ENCODE results near the gene HOXA11. TPM values are rescaled to one million over a fixed set of nuclear protein-coding genes. Genes with fewer than 3 reads are reported as not detected.

HOXA11 gene
- not detected for polyA plus RNA-seq (ENCODE audit: low read depth in 6 of 6)

DNA sequence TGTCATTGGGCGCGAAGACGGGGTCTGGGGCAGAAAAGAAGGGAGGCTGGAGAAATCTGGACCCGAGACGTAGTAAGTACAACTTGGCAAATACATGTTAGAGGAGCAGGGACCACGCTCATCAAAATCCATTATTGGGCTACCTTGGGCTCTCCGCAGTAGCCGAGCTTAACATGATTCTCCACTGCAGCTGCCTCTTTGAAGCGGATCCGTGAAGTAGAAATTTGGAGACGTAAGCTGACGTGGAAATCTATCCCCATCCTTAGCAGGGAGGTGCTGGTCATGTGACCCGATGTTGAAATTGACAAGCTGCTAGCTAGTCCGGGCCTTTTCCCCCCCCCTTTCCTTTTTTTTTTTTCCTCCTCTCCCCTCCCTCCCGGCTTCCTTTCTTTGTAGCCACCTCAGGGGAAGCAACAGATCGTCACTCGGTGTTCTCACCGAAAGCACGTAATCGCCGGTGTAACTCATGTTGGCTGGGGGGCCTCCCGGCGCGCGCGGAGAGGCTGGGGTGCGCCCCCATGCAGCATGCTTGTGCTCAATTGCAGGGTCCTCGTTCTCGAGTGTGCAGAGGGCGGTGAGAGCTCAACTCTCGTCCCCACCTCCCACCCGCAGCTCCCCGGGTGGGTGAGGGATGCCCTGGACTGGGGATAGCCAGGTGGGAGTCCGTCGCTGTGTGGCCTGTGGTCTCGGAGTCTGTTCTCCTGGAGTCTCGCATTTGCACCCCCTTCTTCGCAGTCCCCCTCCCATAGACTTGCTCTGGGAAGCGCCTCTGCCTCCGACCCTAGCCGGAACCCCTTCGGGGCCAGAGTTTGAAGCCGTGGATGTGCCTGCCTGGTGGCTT lies at the start of gene HOXA11:
Gene HOXA11 (minus strand): TSS at position 220 of the 841 bp plus-strand sequence. CDS start 88 bp downstream, at position 132.
- H3K27ac Mint-ChIP-seq = peak within 1 kb of the TSS in 5 of 6 donors; percentile 47 to 97 (median 94)
- H3K36me3 Mint-ChIP-seq = peaks cover 0 to 8% of the 10 kb centered on the region in 2 donors
- peaks cover 0 to 29% (median 9%) of the 10 kb centered on the region in 7 donors for H3K9me3 Mint-ChIP-seq
- H3K27me3 Mint-ChIP-seq = peaks cover 69 to 83% (median 83%) of the 10 kb centered on the region in 3 donors
- peaks cover 39 to 56% (median 51%) of the 10 kb centered on the region in 3 donors for H3K4me1 Mint-ChIP-seq
- ATAC-seq (ENCODE audit: low read depth in 2 of 2) (no peak), DNase-seq (no peak)
- peak within 1 kb of the TSS; percentile 62 to 89 (median 81) for H3K4me3 Mint-ChIP-seq

DNA sequence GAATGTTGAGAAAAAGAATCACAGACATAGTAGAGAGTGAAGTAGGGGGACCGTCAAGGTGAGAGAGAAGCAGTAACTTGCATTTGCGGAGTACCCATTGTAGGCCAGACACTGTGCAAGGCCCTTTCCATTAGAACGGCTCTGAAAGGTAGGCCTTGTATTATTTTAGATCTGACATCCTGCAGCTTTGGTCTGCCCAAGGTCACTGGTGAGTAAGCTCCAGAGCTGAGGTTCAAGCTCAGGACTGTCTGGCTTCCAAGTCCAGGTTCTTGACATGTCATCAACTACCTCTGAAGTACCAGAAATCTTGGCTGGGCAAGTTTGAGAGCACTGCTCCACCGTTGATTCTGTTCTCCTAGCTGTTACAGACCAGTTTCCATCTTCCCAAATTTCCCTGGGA lies 44.4 kb upstream of the HOXA11 start:
- no peak overlapping the region for H3K4me3 Mint-ChIP-seq
- peaks cover 0 to 3% (median 0%) of the 10 kb centered on the region in 7 donors for H3K9me3 Mint-ChIP-seq
- H3K4me1 Mint-ChIP-seq = no peaks in the 10 kb centered on the region
- ATAC-seq (ENCODE audit: low read depth in 2 of 2) (no peak), DNase-seq (no peak)
- no peaks in the 10 kb centered on the region for H3K36me3 Mint-ChIP-seq
- peaks cover 62 to 69% (median 64%) of the 10 kb centered on the region in 3 donors for H3K27me3 Mint-ChIP-seq
- H3K27ac Mint-ChIP-seq = no peak overlapping the region

DNA sequence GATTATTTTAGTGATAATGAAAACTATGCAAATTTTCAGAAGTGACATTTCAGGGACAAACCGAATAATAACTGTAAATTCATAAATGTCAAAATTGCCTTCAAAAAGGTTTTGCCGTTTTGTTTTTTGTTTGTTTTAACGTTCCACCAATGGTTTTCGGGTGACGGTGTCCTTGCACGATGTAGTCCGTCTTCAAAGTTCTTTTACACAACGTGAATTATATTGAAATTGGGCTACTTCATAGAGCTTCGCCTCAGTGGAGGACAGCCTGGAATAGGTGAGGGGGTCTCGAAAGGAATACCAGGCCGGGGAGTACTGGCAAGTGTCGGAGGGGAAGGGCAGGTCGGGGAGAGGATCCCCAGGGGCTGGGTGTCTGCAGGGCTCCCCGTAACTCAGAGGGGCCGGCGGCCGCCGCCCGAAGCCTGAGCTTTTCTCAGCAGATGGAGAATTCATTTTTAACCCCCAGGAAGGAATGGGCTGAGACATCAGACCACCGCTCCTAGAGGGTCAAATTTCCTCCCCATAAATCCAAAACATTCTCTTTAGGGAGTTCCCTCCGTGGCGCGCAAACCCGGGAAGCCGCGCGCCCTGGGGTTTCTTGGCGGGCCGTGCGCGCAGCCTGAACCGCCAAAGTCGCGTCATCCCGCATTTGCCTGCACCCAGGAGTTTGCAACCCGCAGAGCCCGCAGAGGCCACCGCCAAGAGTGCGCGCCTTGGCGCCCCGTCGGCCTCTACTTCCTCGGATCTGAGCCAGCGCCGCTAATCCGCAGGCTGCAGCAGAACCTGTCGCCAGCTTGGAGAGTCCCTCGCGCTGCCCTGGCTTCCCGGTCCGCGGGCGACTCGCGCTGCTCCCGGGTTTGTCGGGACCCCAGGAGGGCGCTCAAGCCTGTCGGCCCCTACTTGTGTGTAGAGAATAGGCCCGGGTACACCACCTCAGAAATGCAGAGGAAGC lies 40.2 kb upstream of the HOXA11 start:
- Mint-ChIP-seq H3K27me3 (peaks cover 83 to 86% (median 84%) of the 10 kb centered on the region in 3 donors), H3K4me1 (peaks cover 0 to 4% (median 3%) of the 10 kb centered on the region in 3 donors), H3K4me3 (no peak overlapping the region), H3K9me3 (peaks cover 0 to 3% (median 0%) of the 10 kb centered on the region in 7 donors), H3K36me3 (no peaks in the 10 kb centered on the region), H3K27ac (peak overlapping the region in 3 of 6 donors; percentile 80 to 92 (median 85))
- no peak for DNase-seq
- no peak for ATAC-seq (ENCODE audit: low read depth in 2 of 2)

DNA sequence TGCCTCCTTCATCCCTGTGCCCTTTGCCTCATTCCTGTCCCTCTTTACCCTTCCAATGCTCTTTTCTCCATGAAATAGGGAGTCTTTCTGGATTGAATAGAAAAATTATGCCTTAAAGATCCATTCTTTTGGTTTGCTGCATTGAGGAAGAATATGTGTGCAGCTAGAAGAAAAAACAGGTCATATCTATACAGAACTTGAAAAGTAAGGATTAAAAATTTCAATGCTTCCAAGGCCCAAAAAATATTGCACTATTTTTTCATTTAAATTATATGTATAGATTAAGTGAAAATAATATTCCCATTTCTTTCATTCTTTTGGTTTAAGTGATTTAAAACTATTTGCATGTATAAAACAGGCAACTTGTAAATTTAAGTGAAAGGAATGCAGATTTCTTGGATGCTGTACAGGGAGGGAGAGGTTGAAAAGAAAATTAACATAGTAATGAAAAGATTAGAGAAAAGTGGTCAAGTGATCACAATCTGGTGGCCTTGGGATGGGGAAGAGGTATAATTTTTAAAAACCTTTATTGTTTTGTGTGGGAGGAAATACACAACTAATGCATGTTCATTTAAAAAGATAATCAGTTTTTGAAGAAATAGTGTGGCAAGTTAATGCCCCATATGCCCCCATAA lies 39.0 kb upstream of the HOXA11 start:
- Mint-ChIP-seq H3K27ac (no peak overlapping the region), H3K27me3 (peaks cover 82 to 89% (median 85%) of the 10 kb centered on the region in 3 donors), H3K4me1 (peaks cover 0 to 11% (median 9%) of the 10 kb centered on the region in 3 donors), H3K4me3 (no peak overlapping the region), H3K36me3 (no peaks in the 10 kb centered on the region), H3K9me3 (peaks cover 0 to 3% (median 0%) of the 10 kb centered on the region in 7 donors)
- DNase-seq = no peak
- ATAC-seq (ENCODE audit: low read depth in 2 of 2) = no peak

DNA sequence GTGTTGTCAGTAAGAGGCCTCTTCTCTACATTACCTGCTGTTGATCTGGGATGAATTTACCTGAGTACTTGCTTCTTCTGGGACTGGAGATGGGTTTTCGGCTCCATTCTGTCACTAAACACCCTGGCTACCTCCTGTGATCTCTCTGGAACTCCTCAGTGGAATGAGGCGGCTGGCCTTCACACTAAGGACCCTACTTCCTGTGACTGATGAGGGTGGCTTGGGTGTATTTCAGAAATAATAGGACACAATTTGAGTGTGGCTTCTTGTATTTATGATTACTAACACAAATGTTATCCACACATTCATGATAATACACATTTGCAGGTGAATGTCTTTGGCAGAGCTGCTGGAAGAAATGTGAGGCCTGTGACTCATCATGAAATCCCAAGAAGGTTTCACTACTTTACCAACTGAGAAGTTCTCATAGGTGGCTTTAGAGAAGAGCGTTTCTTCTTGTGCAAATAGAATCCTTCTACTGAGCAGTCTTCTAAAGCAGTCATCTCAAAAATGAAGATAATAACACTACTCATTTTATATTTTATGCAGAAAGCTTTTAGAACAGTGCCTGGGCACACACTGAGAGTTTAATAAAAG lies 36.3 kb upstream of the HOXA11 start:
- peaks cover 78 to 90% (median 85%) of the 10 kb centered on the region in 3 donors for H3K27me3 Mint-ChIP-seq
- peak overlapping the region in 4 of 8 donors; percentile 25 to 59 (median 48) for H3K4me3 Mint-ChIP-seq
- H3K36me3 Mint-ChIP-seq = no peaks in the 10 kb centered on the region
- peaks cover 0 to 3% (median 0%) of the 10 kb centered on the region in 7 donors for H3K9me3 Mint-ChIP-seq
- no peak overlapping the region for H3K27ac Mint-ChIP-seq
- no peak for ATAC-seq (ENCODE audit: low read depth in 2 of 2)
- H3K4me1 Mint-ChIP-seq = peaks cover 0 to 11% (median 9%) of the 10 kb centered on the region in 3 donors
- no peak for DNase-seq

DNA sequence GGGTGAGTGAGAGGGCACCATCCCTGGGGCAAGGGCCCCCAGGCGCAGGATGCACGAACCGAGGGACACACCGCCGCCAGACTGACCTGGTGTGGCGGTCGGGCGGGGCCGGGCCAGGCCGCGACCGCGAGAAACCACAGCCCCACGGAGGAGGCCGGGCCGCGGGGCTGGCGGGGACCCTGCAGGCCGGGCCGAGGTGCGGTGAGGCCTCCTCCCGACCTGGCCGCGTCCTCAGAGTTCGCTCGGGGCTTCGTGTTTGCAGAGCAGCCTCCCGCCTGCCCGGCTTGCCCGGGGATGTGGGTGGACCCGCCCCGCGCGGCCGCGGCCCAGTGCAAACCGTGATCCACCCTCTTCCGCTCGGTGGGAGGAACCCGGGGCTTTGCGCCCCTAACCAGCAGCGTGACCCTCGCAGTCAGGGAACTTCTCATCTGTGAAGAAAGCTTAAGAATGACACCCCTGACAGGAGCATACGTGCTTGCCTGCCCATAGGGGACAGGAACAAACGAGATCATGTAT lies 35.5 kb upstream of the HOXA11 start:
- Mint-ChIP-seq H3K4me1 (peaks cover 0 to 11% (median 9%) of the 10 kb centered on the region in 3 donors), H3K27ac (no peak overlapping the region), H3K4me3 (peak overlapping the region in 5 of 8 donors; percentile 10 to 71 (median 47)), H3K9me3 (peaks cover 0 to 3% (median 0%) of the 10 kb centered on the region in 7 donors), H3K27me3 (peaks cover 83 to 94% (median 89%) of the 10 kb centered on the region in 3 donors), H3K36me3 (peaks cover 0 to under 1% of the 10 kb centered on the region in 2 donors)
- ATAC-seq (ENCODE audit: low read depth in 2 of 2) (peak; percentile 35 to 41), DNase-seq (no peak)

DNA sequence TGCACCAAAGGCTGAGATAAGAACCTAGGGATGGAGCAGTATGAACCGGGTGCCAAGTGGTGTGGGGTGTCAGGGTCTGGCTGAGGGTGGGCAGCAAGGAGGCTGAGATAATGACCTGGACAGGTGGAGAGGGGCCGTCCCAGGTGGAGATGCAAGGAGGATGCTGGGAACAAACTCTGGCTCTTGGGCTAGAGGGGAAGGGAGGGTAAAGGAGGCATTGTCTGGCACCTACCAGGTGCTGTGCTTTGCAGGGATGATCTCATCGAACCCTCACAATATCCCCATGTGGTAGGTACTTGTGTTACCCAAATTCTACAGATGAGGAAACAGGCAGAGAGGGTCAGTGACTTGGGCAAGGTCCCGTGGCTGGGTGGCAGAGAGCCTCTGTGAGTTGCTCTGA lies 34.8 kb upstream of the HOXA11 start:
- Mint-ChIP-seq H3K27me3 (peaks cover 86 to 94% (median 89%) of the 10 kb centered on the region in 3 donors), H3K9me3 (peaks cover 0 to under 1% (median 0%) of the 10 kb centered on the region in 7 donors), H3K36me3 (peaks cover 0 to 7% of the 10 kb centered on the region in 2 donors), H3K4me1 (peaks cover 0 to 11% (median 9%) of the 10 kb centered on the region in 3 donors), H3K27ac (peak overlapping the region in 1 of 6 donors; percentile 76), H3K4me3 (peak overlapping the region in 6 of 8 donors; percentile 25 to 81 (median 54))
- ATAC-seq (ENCODE audit: low read depth in 2 of 2) (no peak), DNase-seq (no peak)

DNA sequence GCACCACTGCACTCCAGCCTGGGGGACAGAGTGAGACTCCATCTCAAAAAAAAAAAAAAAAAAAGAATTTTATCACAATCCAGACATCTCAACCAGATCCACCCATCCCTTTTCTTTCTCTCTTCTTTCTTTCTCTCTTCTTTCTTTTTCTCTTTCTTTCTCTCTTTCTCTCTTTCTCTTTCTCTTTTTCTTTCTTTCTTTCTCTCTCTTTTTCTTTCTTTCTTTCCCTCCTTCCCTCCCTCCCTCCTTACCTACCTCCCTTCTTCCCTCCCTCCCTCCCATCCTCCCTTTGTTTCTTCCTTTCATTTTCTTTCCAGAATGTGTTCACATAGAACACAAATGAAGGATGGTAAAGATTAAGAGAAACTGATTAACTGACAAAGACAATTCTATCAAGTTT lies 32.9 kb upstream of the HOXA11 start:
- H3K4me1 Mint-ChIP-seq = peaks cover 11 to 13% (median 11%) of the 10 kb centered on the region in 3 donors
- H3K27ac Mint-ChIP-seq = no peak overlapping the region
- peaks cover 0 to 7% of the 10 kb centered on the region in 2 donors for H3K36me3 Mint-ChIP-seq
- DNase-seq (no peak), ATAC-seq (ENCODE audit: low read depth in 2 of 2) (no peak)
- H3K27me3 Mint-ChIP-seq = peaks cover 87 to 93% (median 92%) of the 10 kb centered on the region in 3 donors
- H3K9me3 Mint-ChIP-seq = no peaks in the 10 kb centered on the region
- no peak overlapping the region for H3K4me3 Mint-ChIP-seq

DNA sequence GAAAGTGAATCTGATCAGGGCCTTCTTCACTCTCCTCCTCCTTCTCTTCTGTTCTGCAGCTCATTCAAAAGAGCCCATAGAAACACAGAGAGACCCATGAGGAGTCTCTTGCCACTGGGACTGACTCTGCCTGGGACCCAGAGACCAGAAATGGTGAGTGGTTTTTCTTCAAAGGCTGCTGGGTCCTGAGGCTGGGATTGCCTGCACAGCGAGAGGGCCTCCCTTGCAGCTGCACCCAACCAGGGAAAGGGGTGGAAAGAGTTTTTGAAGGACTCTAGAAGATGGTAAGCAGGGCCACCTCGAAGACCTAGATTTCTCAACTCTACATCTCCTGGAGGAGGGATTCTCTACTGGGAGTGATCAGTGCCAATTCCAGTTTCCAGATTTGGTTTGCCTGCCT lies 30.3 kb upstream of the HOXA11 start:
- H3K27ac Mint-ChIP-seq = peak overlapping the region in 2 of 6 donors; percentile 17 to 52
- H3K4me1 Mint-ChIP-seq = peaks cover 13 to 24% (median 18%) of the 10 kb centered on the region in 3 donors
- H3K27me3 Mint-ChIP-seq = peaks cover 81 to 94% (median 94%) of the 10 kb centered on the region in 3 donors
- peak overlapping the region in 1 of 8 donors; percentile 54 for H3K4me3 Mint-ChIP-seq
- H3K36me3 Mint-ChIP-seq = peaks cover 0 to 7% of the 10 kb centered on the region in 2 donors
- ATAC-seq (ENCODE audit: low read depth in 2 of 2) (no peak), DNase-seq (no peak)
- no peaks in the 10 kb centered on the region for H3K9me3 Mint-ChIP-seq

DNA sequence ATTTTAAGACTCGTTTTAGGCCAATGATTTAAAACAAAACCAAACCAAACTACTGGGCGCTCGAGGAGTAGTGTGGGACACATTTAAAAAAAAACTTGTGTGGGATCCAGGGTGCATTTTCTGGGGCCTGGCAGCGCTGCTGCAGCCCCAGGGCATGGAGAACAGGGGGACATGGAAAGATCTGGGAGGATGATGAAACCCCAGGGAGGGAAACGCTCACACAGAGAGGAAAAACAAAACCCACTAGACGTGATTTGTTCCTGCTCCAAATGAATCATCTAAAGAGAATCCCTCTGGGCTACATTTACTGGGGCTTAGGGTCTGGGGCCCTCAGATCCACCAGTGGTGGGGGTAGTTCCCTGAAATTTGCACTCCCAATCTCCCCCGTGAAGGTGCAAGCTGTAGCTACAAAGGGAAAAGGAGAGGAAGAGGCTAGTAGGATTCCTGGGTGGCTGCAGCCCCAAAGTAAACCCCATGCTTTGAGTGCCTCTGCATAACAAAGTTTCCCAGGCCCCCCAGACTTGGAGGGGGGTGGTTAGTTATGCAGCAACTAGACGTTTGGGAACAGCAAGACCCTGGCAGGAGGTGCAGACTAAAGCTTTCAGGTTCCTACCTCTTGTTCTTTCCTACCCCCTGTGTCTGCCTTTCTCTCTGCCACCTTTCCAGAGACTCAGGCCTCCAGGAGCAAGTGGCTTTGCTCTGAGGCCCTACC lies 29.4 kb upstream of the HOXA11 start:
- Mint-ChIP-seq H3K36me3 (peaks cover 0 to 7% of the 10 kb centered on the region in 2 donors), H3K4me3 (peak overlapping the region in 2 of 8 donors; percentile 25 to 47), H3K27ac (no peak overlapping the region), H3K9me3 (no peaks in the 10 kb centered on the region), H3K27me3 (peaks cover 83 to 97% (median 96%) of the 10 kb centered on the region in 3 donors), H3K4me1 (peaks cover 10 to 28% (median 15%) of the 10 kb centered on the region in 3 donors)
- DNase-seq (no peak), ATAC-seq (ENCODE audit: low read depth in 2 of 2) (no peak)

DNA sequence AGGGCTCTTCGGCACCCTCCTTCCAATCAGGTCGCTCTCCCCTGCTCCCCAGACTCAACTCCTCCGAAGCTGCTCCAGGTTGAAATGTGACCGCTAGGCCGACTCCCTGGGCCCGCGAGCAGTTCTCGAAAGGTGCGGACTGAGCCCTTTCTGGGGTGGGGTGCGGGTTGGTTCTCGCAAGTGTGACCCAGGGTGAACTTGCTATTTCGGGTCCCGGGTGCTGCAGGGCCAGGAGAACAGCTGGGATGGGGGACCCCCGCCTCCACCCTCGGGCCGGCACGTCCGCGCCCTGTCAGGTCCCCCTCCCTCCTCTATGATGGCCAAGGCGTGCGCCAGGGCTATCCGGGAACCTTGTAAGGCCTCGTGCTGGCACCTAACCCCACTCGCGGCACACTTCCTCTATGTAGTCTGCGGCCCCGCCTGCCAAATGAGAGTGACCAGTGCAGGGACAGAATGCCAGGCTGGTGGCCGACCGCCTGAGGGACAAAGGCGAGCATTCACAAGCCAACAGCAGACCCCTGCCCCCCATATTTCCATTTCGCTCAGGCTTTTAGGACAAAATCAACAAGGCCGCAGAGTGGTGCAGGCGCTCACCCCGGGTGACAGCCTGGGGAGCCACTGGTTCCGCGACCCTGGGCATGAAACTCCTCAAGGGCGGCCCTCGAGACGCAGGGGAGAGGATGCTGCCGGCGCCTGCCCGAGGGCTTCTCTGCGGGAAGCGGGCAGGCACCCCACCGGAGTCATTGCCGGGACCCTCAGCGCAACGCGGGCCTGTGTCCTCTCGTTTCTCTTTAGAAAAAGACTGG lies 28.6 kb upstream of the HOXA11 start:
- ATAC-seq (ENCODE audit: low read depth in 2 of 2) (no peak), DNase-seq (no peak)
- H3K27me3 Mint-ChIP-seq = peaks cover 85 to 97% (median 96%) of the 10 kb centered on the region in 3 donors
- H3K27ac Mint-ChIP-seq = peak overlapping the region in 1 of 6 donors; percentile 87
- no peaks in the 10 kb centered on the region for H3K9me3 Mint-ChIP-seq
- H3K4me3 Mint-ChIP-seq = peak overlapping the region in 4 of 8 donors; percentile 25 to 40 (median 30)
- H3K4me1 Mint-ChIP-seq = peaks cover 10 to 28% (median 15%) of the 10 kb centered on the region in 3 donors
- H3K36me3 Mint-ChIP-seq = peaks cover 0 to 7% of the 10 kb centered on the region in 2 donors

All from naive B cell (primary cell).